Esophagus (tissue), 2 donors: ENCODE measurements around the gene MBNL2. TPM values are rescaled to one million over a fixed set of nuclear protein-coding genes. Genes with fewer than 3 reads are reported as not detected.

Experiments used
- H3K27ac ChIP-seq, 2 donors: one replicate each; pipeline ENCODE4 v1.5.1; 2013; ENCODE audit warnings: low read depth in 2 of 2, mild to moderate bottlenecking in 2 of 2, inconsistent platforms in 1 of 2, low read length in 1 of 2, moderate library complexity in 1 of 2
- H3K27me3 ChIP-seq, 2 donors: one replicate each; pipeline ENCODE4 v1.6.1; 2013; ENCODE audit warnings: low read length in 2 of 2, control low read depth in 1 of 2, mild to moderate bottlenecking in 1 of 2; ENCODE audit not compliant: insufficient read depth in 2 of 2, control insufficient read depth in 1 of 2
- H3K36me3 ChIP-seq, 2 donors: one replicate each; pipeline ENCODE4 v1.6.1; 2013; ENCODE audit warnings: low read length in 1 of 2; ENCODE audit not compliant: control insufficient read depth in 2 of 2, insufficient read depth in 2 of 2
- H3K4me1 ChIP-seq, 2 donors: one replicate each; pipeline ENCODE4 v1.6.1; 2013; ENCODE audit warnings: low read length in 1 of 2; ENCODE audit not compliant: control insufficient read depth in 2 of 2, insufficient read depth in 2 of 2
- H3K4me3 ChIP-seq, 2 donors: one replicate each; pipeline ENCODE4 v1.5.1; 2013; ENCODE audit warnings: low read length in 2 of 2, mild to moderate bottlenecking in 2 of 2, low read depth in 1 of 2, moderate library complexity in 1 of 2
- H3K9me3 ChIP-seq, 2 donors: one replicate each; pipeline ENCODE4 v1.6.1; 2013; ENCODE audit warnings: mild to moderate bottlenecking in 2 of 2, low read depth in 1 of 2, low read length in 1 of 2, moderate library complexity in 1 of 2; ENCODE audit not compliant: control insufficient read depth in 2 of 2, insufficient read depth in 1 of 2
- WGBS, 2 donors: extraction: QIAGEN DNeasy Blood & Tissue Kit; methylation state at CpG; one replicate each; pipeline ENCODE4 v1.1.7; 2013; 5-methylcytosine and 5-hydroxymethylcytosine counted together
- polyA plus RNA-seq, 2 donors: library from polyadenylated mRNA; stranded (reverse); fragments of 200-250 nt; gene quantifications; one replicate each; pipeline ENCODE4 v1.2.3, GENCODE V29; 2013
- donor health status: healthy with polysubstance abuse.
- donor health status: Bipolar disorder and iron deficiency.

The MBNL2 gene
- polyA plus RNA-seq, 2 donors = 4.9 to 10.3 TPM

DNA sequence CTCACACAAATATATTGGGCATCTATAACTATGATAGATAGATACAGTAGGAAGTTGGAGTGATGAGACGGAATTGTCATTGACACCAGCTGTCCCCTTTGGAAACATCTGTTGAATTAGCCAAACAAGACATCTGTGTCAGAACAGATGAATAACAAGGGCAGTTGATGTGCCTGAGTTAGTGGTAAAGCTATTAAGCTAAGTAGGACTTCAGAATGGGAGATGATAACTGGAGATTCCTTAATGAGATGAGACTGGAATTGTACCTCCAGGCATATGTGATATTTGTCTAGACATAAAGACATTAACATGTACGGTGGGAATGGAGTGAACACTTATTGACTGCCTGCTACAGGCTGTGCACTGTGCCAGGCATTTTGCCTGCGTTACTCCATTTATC lies 78.7 kb downstream of the MBNL2 start:
- Histone ChIP-seq H3K4me3 (no peak overlapping the region), H3K36me3 (no peaks in the 10 kb centered on the region), H3K27ac (no peak overlapping the region), H3K9me3 (no peaks in the 10 kb centered on the region), H3K27me3 (no peaks in the 10 kb centered on the region), H3K4me1 (peaks cover 0 to 7% of the 10 kb centered on the region in 2 donors)
- WGBS, 2 donors = 68 to 80% methylated on average over 3 of the region's 3 CpGs

DNA sequence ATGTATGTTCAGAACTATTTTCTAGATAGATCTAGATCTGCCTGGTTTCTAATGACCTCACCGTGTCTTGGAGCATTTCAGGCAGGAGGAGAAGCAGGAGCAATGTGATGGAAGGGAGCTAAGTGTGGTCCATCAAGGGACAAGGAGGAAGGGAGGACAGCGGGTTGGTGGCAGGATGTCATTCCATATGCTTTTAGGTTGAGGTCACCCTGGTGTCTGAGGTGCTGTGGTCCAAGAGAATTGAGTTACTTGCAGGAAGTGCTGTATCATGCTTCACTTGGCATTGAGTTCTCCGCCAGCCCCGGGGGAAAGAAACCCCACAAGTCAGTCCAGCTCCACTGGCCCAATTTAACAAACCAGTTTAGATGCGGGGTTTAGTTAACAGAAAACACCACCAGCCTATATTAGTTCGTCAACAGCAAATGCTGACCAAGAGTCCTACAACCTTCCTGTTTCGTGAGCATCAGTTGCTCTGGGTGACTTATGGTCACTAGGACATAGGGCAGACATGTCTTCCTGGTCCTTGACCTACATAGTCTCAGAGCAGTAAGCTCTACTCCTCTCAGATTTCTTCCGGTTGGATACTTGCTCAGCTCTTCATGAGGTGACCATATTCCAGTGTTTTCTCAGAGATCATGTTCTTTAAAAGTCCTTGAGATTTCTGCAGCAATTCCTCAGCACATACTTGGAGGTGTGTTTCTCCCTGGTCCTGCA lies 79.4 kb downstream of the MBNL2 start:
- Histone ChIP-seq H3K4me3 (no peak overlapping the region), H3K27ac (peak overlapping the region in 1 of 2 donors; percentile 9), H3K36me3 (no peaks in the 10 kb centered on the region), H3K4me1 (peaks cover 0 to 10% of the 10 kb centered on the region in 2 donors), H3K9me3 (no peaks in the 10 kb centered on the region), H3K27me3 (no peaks in the 10 kb centered on the region)
- 81 to 86% methylated on average over 8 of the region's 8 CpGs for WGBS, 2 donors

DNA sequence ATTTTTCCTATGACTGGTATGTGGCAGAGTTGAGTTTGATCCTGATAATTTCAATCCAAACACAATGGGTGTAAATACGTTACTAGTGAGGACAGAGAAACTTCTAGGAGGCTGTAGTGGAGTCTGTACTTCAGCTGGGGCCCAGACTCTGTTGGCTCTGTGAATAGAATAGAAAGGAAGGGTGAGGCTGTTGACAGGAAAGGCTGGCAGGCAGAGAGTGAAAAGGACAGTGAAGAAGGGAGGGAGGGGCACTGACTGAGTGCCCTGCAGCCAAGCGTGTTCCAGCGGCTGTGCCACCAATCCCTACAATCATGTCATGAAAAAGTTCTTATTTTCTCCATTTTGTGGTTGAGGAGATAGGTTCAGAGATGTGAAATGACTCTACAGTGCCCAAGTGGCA lies 80.5 kb downstream of the MBNL2 start:
- H3K4me3 ChIP-seq = no peak overlapping the region
- 48 to 70% methylated on average over 3 of the region's 3 CpGs for WGBS, 2 donors

DNA sequence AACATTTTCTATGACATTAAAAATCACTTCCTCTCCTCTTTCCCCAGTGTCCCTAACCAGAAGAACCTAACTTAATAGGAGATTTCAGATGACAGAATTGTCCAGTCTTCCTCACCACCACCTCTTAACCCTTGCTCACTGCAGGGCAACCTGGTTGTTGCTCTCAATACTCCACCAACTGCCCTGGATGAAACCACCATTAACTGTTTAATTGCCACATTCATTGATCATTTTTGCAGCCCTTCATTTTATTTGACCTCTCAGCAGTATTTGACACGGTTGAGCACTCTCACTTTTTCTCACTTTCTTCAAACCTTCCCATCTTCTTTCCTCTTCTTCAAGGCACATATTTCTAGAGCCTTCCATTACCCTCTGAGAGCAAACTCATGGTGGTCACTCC lies 84.0 kb downstream of the MBNL2 start:
- Histone ChIP-seq H3K4me3 (no peak overlapping the region), H3K27ac (no peak overlapping the region), H3K36me3 (no peaks in the 10 kb centered on the region), H3K9me3 (no peaks in the 10 kb centered on the region), H3K27me3 (no peaks in the 10 kb centered on the region), H3K4me1 (peaks cover 0 to 13% of the 10 kb centered on the region in 2 donors)
- WGBS, 2 donors = 68 to 88% methylated on average over 1 of the region's 1 CpG

More for the DNA sequence above, 80.5 kb downstream of the MBNL2 start:
- no peaks in the 10 kb centered on the region for H3K36me3 ChIP-seq
- peak overlapping the region; percentile 23 to 56 for H3K27ac ChIP-seq
- H3K9me3 ChIP-seq = no peaks in the 10 kb centered on the region
- H3K27me3 ChIP-seq = no peaks in the 10 kb centered on the region
- peaks cover 0 to 13% of the 10 kb centered on the region in 2 donors for H3K4me1 ChIP-seq

DNA sequence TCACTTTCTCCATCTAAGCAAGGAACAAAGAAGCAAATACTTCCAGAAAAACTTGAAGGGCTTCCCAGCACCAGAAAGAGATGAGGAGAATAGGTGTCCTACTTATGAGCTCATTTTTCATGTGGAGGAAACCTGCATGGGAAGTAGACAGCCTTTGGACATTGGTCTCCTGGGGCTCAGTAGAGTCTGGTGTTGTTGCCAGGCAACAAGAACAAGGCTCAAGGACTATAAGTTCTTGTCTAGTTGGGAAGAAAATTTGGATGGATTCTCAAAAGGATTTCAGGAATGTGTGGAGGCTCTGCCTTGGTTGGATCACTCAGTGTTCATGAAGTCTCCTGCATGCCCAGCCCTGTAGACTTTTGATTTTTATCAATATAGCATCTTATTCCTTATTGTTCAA lies 84.5 kb downstream of the MBNL2 start:
- Histone ChIP-seq H3K27ac (no peak overlapping the region), H3K36me3 (no peaks in the 10 kb centered on the region), H3K4me1 (peaks cover 0 to 9% of the 10 kb centered on the region in 2 donors)

DNA sequence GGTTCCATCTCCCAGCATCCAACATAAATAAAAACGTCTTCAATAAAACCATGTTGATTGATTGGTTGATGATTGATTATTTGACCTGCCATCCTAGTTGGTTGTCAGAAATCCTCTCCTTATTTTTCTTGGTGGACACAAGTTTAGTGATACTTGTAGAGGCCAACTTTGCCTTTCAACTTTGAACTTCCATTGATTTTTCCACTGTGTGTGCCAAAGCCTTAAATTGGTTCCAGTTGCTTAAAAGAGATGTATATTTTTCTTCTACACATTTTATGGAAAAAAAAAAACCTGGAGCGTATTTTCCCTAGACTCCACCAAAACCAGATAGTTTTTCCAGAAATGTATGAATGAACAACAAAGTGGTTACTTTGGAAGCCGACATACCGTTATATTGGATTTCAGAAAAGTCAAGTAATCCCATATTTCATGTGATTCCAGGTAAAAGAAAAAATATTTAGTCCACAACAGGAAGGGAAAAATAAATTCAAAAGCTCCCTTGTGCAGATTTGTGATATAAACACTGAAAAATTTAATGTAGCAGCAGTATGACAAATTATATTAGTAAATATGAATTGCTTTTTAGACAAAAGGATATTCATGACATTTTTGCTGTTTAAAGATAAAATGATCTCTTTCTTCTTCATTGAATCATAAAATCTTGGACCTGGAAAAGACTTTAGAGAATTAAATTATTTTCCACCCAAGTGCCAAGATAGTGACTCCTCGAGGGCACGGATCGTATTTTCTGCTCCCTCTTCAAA lies 85.2 kb downstream of the MBNL2 start:
- Histone ChIP-seq H3K27ac (no peak overlapping the region), H3K4me3 (no peak overlapping the region), H3K4me1 (peaks cover 0 to 8% of the 10 kb centered on the region in 2 donors), H3K36me3 (no peaks in the 10 kb centered on the region), H3K27me3 (no peaks in the 10 kb centered on the region), H3K9me3 (no peaks in the 10 kb centered on the region)
- 66 to 68% methylated on average over 7 of the region's 7 CpGs for WGBS, 2 donors

More for the DNA sequence above, 84.5 kb downstream of the MBNL2 start:
- H3K9me3 ChIP-seq = no peaks in the 10 kb centered on the region
- no peak overlapping the region for H3K4me3 ChIP-seq
- no peaks in the 10 kb centered on the region for H3K27me3 ChIP-seq

DNA sequence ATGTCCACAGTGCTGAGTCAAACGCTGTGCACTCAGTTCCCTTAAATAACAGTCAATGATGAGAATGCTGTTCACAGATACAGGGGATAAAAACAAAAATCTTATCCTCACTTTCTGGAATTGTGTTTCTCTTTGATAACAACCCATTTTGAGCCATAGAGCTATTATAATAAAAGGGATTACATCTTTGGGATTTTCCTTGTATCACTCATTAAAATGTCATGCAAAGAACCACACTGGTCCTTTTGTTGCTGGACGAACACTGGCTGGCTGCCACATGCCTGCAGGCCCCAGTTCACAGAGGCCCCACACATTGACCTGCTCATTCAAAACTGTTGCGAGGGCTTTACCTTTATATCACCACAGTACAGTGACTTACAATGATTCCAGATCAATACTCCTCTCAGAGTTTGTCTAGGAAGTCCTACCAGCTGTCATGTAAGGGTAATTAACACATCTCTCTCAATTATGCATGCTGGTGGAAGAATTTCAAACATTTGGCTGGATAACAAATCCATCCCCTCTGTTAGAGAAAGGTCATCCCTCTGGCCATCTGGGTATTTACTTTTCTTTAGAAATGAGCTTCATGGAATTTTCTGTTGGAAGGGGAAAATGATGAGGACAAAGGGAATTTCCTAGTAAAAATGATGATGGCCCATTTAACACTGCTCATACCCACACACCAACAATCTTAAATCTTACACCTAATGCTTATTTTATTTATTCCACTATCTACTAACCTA lies 85.9 kb downstream of the MBNL2 start:
- H3K27me3 ChIP-seq = no peaks in the 10 kb centered on the region
- no peak overlapping the region for H3K27ac ChIP-seq
- H3K9me3 ChIP-seq = no peaks in the 10 kb centered on the region
- WGBS, 2 donors = 33 to 50% methylated on average over 3 of the region's 3 CpGs
- H3K4me3 ChIP-seq = no peak overlapping the region
- peaks cover 0 to 5% of the 10 kb centered on the region in 2 donors for H3K4me1 ChIP-seq
- H3K36me3 ChIP-seq = no peaks in the 10 kb centered on the region

DNA sequence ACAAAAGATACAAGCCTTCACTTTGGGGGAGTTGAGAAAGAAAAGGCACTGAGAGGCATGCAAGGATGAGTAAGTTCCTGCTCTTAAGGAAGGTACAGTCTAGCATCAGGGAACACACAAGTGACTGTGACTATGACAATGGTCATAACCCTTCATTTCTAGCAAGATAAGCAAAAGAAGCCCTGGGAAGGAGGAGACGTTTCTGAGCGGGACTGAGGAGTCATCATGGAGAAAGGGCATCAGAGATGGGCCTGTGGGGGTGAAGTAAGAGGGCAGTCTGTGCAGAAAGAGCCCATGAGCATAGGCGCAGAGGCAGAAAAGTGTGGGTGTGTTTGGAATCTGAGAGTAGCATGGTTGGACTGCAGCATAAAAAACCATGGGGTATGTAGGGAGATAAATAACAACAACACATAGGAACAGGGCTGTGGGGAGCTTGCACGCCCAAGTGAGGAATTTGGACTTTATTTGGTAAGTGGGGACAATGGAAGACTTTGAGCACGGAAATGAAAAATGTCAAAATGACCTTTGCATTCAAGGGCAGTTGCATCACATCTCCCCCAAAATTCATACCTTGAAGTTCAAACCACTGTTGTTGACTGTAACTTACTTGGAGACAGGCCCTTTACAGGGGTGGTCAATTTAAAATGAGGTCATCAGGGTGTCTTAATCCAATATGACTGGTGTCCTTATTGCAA lies 86.7 kb downstream of the MBNL2 start:
- H3K27me3 ChIP-seq = no peaks in the 10 kb centered on the region
- H3K4me3 ChIP-seq = no peak overlapping the region
- H3K9me3 ChIP-seq = no peaks in the 10 kb centered on the region
- H3K27ac ChIP-seq = no peak overlapping the region
- peaks cover 0 to 5% of the 10 kb centered on the region in 2 donors for H3K4me1 ChIP-seq
- no peaks in the 10 kb centered on the region for H3K36me3 ChIP-seq
- 76 to 77% methylated on average over 5 of the region's 5 CpGs for WGBS, 2 donors

DNA sequence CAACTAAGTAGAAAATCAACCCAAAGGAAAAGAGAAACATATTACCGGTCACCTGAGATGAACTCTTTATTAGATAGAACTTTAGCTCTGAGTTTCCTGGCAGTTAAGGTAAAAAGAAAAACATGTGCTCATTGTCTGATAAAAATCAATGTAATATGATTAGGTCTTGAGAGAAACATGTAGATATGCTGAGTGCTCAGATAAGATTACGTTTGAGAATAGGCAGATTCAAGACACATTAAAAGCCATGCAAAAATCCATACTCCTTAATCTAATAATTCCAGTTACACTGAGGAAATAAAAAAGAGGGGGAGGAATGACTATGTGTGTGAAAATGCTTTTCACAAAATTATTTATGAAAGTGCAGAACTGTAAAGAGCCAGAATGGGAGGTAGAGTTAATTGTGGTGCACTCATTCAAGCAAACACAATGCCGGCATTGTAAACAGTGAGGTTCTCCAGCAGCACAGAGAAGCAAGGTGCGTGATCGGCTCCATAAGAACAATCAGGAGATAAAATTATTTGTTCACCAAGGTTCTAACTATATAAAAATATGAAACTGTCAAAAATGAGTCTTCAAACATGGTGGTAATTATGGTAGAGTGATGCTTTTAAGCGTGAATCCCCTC lies 88.8 kb downstream of the MBNL2 start:
- Histone ChIP-seq H3K9me3 (no peaks in the 10 kb centered on the region), H3K27me3 (no peaks in the 10 kb centered on the region), H3K4me1 (peaks cover 0 to 5% of the 10 kb centered on the region in 2 donors), H3K27ac (no peak overlapping the region), H3K4me3 (no peak overlapping the region), H3K36me3 (no peaks in the 10 kb centered on the region)
- 79 to 95% methylated on average over 6 of the region's 6 CpGs for WGBS, 2 donors
